Thymus (tissue), 11 donors: ENCODE results near the gene TMEM242. TPM values are rescaled to one million over a fixed set of nuclear protein-coding genes. Genes with fewer than 3 reads are reported as not detected.

Source experiments
- DNase-seq, 9 donors: peaks; one replicate each; pipeline ENCODE4 v3.0.0-alpha.2; 2013; ENCODE audit warnings: low spot score in 9 of 9, low read depth in 6 of 9, missing footprints in 1 of 9
- H3K27ac ChIP-seq, 2 donors: one replicate each; pipeline ENCODE4 v1.5.1; 2013; ENCODE audit warnings: control low read depth in 1 of 2, low read depth in 1 of 2, low read length in 1 of 2, mild to moderate bottlenecking in 1 of 2, moderate library complexity in 1 of 2
- H3K27me3 ChIP-seq, 2 donors: one replicate each; pipeline ENCODE4 v1.5.1; 2013; ENCODE audit warnings: low read length in 1 of 2; ENCODE audit not compliant: control insufficient read depth in 2 of 2, insufficient read depth in 1 of 2
- H3K36me3 ChIP-seq, 2 donors: one replicate each; pipeline ENCODE4 v1.5.1; 2013; ENCODE audit warnings: low read length in 1 of 2, mild to moderate bottlenecking in 1 of 2, moderate library complexity in 1 of 2; ENCODE audit not compliant: control insufficient read depth in 2 of 2, insufficient read depth in 2 of 2
- H3K4me1 ChIP-seq, 2 donors: one replicate each; pipeline ENCODE4 v1.5.1; 2013; ENCODE audit warnings: low read length in 2 of 2; ENCODE audit not compliant: control insufficient read depth in 2 of 2, insufficient read depth in 2 of 2
- H3K4me3 ChIP-seq, 2 donors: one replicate each; pipeline ENCODE4 v1.5.1; 2013; ENCODE audit warnings: low read length in 2 of 2, control low read depth in 1 of 2, mild to moderate bottlenecking in 1 of 2
- H3K9me3 ChIP-seq, 2 donors: one replicate each; pipeline ENCODE4 v1.5.1; 2013; ENCODE audit warnings: low read length in 1 of 2, mild to moderate bottlenecking in 1 of 2; ENCODE audit not compliant: control insufficient read depth in 2 of 2, insufficient read depth in 1 of 2
- WGBS: extraction: QIAGEN DNeasy Blood & Tissue Kit; methylation state at CpG from one replicate; pipeline ENCODE4 v1.1.7; 2013; 5-methylcytosine and 5-hydroxymethylcytosine counted together
- polyA plus RNA-seq: library from polyadenylated mRNA; stranded (reverse); fragments of 200-250 nt; gene quantifications from one replicate; pipeline ENCODE4 v1.2.3, GENCODE V29; 2013
- total RNA-seq: library from RNA; stranded (reverse); fragments of 120-200 nt; gene quantifications from one replicate; pipeline ENCODE4 v1.2.4, GENCODE V29; 2013
- donor health status: healthy.

TMEM242 gene
- total and polyA plus RNA-seq, 2 donors: 6.1 to 9.6 TPM

DNA sequence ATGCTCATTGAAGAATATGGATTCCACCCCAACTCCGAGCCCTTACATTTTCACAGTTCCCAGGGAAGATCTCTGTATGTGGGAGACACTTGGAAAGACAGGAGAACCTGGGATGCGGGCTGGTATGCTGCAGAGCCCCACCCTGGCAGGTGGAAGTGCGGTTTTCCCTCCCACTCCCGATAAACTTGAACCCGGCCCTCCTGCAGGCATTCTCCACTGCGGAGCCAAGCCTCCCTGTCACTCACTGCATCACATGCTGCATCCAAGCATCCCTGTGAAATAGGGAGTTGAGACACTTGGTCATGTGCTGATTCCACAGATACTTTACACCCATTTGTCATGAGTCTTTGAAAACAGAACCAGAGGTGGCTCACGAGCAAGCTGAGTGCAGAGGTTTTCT is 35.4 kb downstream of the TMEM242 start:
- peaks cover 10% of the 10 kb centered on the region in 2 donors for H3K36me3 ChIP-seq
- DNase-seq: no peak
- WGBS: 98% methylated on average over 7 of the region's 7 CpGs
- H3K9me3 ChIP-seq: no peaks in the 10 kb centered on the region
- no peaks in the 10 kb centered on the region for H3K4me1 ChIP-seq
- peaks cover 0 to 18% of the 10 kb centered on the region in 2 donors for H3K27me3 ChIP-seq
- no peak overlapping the region for H3K27ac ChIP-seq
- H3K4me3 ChIP-seq: no peak overlapping the region

GRCh38 chr6:157287247-157287850 is 36.0 kb downstream of the TMEM242 start:
- Histone ChIP-seq H3K9me3 (no peaks in the 10 kb centered on the region), H3K4me1 (no peaks in the 10 kb centered on the region), H3K36me3 (peaks cover 6 to 10% of the 10 kb centered on the region in 2 donors), H3K27ac (no peak overlapping the region), H3K4me3 (no peak overlapping the region), H3K27me3 (peaks cover 0 to 22% of the 10 kb centered on the region in 2 donors)
- no peak for DNase-seq
- WGBS: 96% methylated on average over 10 of the region's 10 CpGs

GRCh38 chr6:157285422-157285779 is 37.9 kb downstream of the TMEM242 start:
- H3K9me3 ChIP-seq: no peaks in the 10 kb centered on the region
- no peaks in the 10 kb centered on the region for H3K4me1 ChIP-seq
- WGBS: 79% methylated on average over 5 of the region's 5 CpGs
- peaks cover 0 to 29% of the 10 kb centered on the region in 2 donors for H3K27me3 ChIP-seq
- no peak overlapping the region for H3K27ac ChIP-seq
- no peak for DNase-seq
- H3K36me3 ChIP-seq: peaks cover 0 to 4% of the 10 kb centered on the region in 2 donors
- H3K4me3 ChIP-seq: no peak overlapping the region

GRCh38 chr6:157284738-157285421 is 38.4 kb downstream of the TMEM242 start:
- no peak for DNase-seq
- Histone ChIP-seq H3K27ac (no peak overlapping the region), H3K9me3 (no peaks in the 10 kb centered on the region), H3K36me3 (peaks cover 0 to 4% of the 10 kb centered on the region in 2 donors), H3K27me3 (peaks cover 0 to 29% of the 10 kb centered on the region in 2 donors), H3K4me1 (no peaks in the 10 kb centered on the region), H3K4me3 (no peak overlapping the region)
- 90% methylated on average over 14 of the region's 14 CpGs for WGBS

DNA sequence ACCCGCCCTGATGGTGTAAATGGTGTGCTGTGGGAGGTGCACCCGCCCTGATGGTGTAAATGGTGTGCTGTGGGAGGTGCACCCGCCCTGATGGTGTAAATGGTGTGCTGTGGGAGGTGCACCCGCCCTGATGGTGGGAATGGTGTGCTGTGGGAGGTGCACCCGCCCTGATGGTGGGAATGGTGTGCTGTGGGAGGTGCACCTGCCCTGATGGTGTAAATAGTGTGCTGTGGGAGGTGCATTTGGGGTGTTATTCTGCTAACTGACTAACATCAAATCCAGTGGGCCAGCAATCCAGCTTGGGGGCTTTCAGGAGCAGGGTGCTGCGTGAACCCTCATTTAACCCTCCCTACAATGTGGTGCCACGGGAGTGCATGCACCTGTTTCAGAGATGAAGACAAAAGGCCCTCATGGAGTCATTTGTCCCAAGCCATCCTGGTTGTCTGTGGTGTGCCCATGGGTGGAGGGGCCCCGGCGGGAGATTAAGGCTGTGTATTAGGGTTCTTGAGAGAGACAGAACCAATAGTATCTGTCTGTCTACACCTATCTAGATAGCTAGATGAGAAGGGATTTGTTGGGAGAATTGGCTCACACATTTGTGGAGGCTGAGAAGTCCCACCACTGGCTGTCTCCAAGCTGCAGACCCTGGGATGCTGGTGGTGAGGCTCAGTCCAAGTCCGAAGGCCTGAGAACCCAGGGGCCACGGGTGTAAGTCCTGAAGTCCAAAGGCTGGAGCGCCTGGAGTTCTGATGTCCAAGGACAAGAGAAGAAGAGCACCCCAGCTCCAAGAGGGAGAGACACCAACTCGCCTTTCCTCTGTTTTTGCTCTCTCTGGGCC is 39.2 kb downstream of the TMEM242 start:
- Histone ChIP-seq H3K9me3 (no peaks in the 10 kb centered on the region), H3K36me3 (peaks cover 0 to 4% of the 10 kb centered on the region in 2 donors), H3K4me1 (no peaks in the 10 kb centered on the region), H3K4me3 (no peak overlapping the region), H3K27ac (no peak overlapping the region), H3K27me3 (peaks cover 0 to 29% of the 10 kb centered on the region in 2 donors)
- WGBS: 96% methylated on average over 11 of the region's 13 CpGs
- no peak for DNase-seq

GRCh38 chr6:157283330-157283898 is 39.9 kb downstream of the TMEM242 start:
- H3K4me1 ChIP-seq: no peaks in the 10 kb centered on the region
- no peak overlapping the region for H3K4me3 ChIP-seq
- H3K27ac ChIP-seq: no peak overlapping the region
- peaks cover 0 to 1% of the 10 kb centered on the region in 2 donors for H3K36me3 ChIP-seq
- DNase-seq: no peak
- 86% methylated on average over 7 of the region's 8 CpGs for WGBS
- peaks cover 0 to 29% of the 10 kb centered on the region in 2 donors for H3K27me3 ChIP-seq
- no peaks in the 10 kb centered on the region for H3K9me3 ChIP-seq

DNA sequence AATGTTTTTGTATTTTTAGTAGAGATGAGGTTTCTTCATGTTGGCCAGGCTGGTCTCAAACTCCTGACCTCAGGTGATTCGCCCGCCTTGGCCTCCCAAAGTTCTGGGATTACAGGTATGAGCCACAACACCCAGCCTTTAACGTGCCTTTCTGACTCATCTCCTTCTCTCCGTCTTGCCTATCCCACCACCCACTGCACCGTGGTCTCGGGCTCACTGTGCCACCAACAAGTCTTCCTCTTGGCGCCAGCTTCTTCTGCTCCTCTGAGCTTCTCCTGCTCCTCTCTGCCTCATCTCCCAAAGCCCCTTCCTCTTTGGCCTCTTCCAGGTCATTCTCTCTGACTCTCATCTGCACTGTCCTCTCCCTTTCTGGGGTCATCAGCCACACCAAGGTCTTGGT is 41.0 kb downstream of the TMEM242 start:
- no peak for DNase-seq
- H3K9me3 ChIP-seq: no peaks in the 10 kb centered on the region
- no peaks in the 10 kb centered on the region for H3K36me3 ChIP-seq
- 97% methylated on average over 7 of the region's 7 CpGs for WGBS
- peaks cover 0 to 1% of the 10 kb centered on the region in 2 donors for H3K4me1 ChIP-seq
- H3K27me3 ChIP-seq: peaks cover 0 to 32% of the 10 kb centered on the region in 2 donors
- H3K27ac ChIP-seq: no peak overlapping the region
- no peak overlapping the region for H3K4me3 ChIP-seq

DNA sequence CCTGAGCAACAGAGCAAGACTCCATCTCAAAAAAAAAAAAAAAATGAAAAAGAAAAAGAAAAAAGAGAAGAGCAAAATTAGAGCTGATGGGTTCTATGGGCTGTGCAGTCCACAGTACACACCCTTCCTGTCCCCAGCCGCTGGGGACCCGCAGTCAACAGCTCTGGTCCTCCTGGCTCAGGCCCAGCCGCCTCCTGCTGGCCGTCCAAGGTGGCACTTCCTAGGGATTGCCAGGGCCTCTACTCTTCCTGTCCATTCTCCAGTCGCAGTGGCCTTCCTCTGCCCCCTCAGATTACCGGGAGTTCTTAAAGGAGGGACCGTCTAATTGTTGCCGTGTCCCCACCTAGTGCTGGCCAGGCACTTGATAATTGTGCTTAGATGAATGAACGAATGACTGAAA is 41.7 kb downstream of the TMEM242 start:
- Histone ChIP-seq H3K9me3 (no peaks in the 10 kb centered on the region), H3K4me1 (peaks cover 0 to 3% of the 10 kb centered on the region in 2 donors), H3K27ac (no peak overlapping the region), H3K27me3 (peaks cover 0 to 32% of the 10 kb centered on the region in 2 donors), H3K4me3 (no peak overlapping the region), H3K36me3 (no peaks in the 10 kb centered on the region)
- WGBS: 93% methylated on average over 9 of the region's 9 CpGs
- DNase-seq: no peak

- H3K27me3 ChIP-seq: peaks cover 0 to 32% of the 10 kb centered on the region in 2 donors
- no peaks in the 10 kb centered on the region for H3K9me3 ChIP-seq
- no peak overlapping the region for H3K27ac ChIP-seq
- H3K36me3 ChIP-seq: no peaks in the 10 kb centered on the region
- DNase-seq: no peak
- peaks cover 0 to 3% of the 10 kb centered on the region in 2 donors for H3K4me1 ChIP-seq
- 95% methylated on average over 9 of the region's 9 CpGs for WGBS
- H3K4me3 ChIP-seq: no peak overlapping the region
These were observed 42.4 kb downstream of the TMEM242 start for GRCh38 chr6:157280947-157281346.
